NCI-H2171 (cell line): ENCODE data around the gene ATP6V0D1.
"Not testable (repeated sequence)": the region's sequence is repeated elsewhere in the genome, so short reads cannot be mapped to it uniquely, and the experiment has no call there.

Experiments
- DNase-seq: peaks from one replicate; lab custom pipeline; 2025; lab: John Stamatoyannopoulos, UW

ATP6V0D1 gene

GRCh38 chr16:67504031-67505021, 23.4 kb upstream of the ATP6V0D1 start:
- no peak for DNase-seq

DNA sequence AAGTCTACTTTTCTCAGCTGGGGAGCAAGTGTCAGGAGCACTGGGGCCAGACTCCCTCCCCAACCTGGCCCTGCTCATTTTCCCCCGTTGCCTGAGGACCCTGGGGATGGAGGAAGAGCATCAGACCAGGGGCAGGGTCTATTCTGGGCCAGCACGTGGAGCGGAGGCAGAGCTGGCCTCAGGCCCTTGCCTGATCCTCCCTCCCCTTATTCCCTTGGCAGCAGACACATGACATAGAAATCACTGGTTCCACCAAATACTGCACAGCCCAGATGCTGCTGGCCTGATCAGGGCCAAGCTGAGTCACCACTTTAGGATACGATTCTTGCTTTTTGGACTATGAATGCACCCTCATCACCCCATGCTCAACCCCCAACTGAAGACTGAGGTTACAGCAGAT, 18.1 kb upstream of the ATP6V0D1 start:
- DNase-seq, result no peak

- DNase-seq, result no peak
Observed at GRCh38 chr16:67490335-67491096, 9.6 kb upstream of the ATP6V0D1 start.

GRCh38 chr16:67489401-67490083, 8.6 kb upstream of the ATP6V0D1 start:
- no peak for DNase-seq

DNA sequence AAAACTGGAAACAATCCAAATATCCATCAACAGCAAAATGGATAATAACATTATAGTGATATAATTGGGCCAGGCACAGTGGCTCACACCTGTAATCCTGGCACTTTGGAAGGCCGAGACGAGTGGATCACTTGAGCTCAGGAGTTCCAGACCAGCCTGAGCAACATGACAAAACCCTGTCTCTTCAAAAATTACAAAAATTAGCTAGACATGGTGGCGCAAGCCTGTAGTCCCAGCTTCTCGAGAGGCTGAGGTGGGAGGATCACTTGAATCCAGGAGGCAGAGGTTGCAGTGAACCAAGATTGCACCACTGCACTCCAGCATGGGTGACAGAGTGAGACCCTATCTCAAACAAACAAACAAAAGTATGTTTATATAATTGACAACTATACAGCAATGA, 6.6 kb upstream of the ATP6V0D1 start:
- not testable (repeated sequence) for DNase-seq

- DNase-seq, result no peak
Observed at GRCh38 chr16:67486805-67487204, 5.8 kb upstream of the ATP6V0D1 start.

DNA sequence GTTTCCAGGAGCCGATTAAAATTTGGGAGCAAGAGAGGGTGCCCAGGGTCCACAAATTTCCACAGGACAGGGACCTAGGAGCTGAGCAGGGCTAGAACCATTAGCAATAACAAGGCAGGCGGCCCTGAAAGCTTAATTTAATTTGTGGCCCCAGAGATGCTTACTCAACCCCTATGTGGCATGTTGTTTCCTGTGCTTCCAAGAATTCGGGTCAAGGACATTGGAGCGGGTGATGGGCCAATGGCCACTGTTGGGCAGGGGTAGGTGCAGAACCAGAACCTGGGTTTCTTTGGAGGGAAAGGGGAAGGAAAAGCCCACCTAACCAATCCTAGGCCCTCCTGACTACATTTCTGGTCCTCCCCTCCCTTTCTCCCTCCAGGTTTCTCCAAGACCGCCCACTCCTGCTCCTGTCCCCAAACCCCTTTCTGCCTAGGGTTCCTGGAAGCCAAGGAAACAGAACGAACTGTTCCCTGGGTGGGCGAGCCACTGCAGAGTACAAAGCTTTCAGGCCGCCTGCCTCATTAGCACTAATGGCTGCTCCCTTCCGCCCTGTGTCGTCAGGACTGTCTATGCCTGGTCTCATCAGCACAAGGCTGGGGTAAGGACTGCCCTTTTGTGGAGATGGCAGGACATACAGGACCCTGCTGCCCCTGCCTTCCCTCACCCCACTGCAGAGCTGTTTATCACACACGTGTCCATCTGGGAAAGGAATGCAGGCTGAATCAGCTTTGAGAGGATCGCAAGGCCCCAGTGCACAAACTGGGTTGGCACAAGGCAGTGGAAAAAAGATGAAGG, 3.0 kb upstream of the ATP6V0D1 start:
- DNase-seq, result no peak

GRCh38 chr16:67483150-67483549, 2.2 kb upstream of the ATP6V0D1 start, which contains the start of gene AGRP:
TSS of gene AGRP (minus strand) at chr16:67483547. CDS start at chr16:67483398, 149 bp downstream.
- no peak for DNase-seq

DNA sequence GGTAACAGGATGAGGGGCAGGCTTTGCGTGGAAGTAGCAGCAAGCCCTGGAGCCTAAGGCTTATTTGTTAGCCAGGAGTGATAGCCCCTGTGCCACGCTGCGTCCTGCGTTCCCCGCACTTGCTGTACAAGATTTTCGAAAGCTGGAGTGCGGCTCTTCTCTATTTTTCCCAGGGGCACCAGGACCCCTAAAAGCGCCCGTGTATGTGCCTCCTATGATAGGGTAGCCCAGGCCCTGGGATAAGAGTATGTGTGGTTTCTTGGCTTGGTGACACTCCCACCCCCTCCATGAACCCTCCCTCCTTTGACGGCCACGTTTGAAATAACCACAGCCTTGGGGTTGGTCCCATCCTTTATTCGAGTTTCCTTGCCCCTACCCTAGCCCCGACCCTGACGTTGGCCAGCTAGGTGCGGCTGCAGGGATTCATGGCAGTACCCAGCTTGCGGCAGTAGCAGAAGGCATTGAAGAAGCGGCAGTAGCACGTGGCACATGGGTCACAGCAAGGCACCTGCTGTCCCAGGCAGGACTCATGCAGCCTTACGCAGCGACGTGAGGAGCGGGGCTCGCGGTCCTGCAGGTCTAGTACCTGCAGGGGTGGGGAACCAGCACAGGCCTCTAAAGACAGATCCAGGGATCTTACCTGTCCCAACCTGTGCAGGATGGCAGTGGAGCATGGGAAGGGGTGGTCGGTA, 1.4 kb upstream of the ATP6V0D1 start:
- no peak for DNase-seq

- DNase-seq, result peak; percentile 27
Observed at GRCh38 chr16:67481561-67482232, 740 bp upstream of the ATP6V0D1 start.

GRCh38 chr16:67477960-67478554, 2.9 kb downstream of the ATP6V0D1 start:
- DNase-seq, result no peak

DNA sequence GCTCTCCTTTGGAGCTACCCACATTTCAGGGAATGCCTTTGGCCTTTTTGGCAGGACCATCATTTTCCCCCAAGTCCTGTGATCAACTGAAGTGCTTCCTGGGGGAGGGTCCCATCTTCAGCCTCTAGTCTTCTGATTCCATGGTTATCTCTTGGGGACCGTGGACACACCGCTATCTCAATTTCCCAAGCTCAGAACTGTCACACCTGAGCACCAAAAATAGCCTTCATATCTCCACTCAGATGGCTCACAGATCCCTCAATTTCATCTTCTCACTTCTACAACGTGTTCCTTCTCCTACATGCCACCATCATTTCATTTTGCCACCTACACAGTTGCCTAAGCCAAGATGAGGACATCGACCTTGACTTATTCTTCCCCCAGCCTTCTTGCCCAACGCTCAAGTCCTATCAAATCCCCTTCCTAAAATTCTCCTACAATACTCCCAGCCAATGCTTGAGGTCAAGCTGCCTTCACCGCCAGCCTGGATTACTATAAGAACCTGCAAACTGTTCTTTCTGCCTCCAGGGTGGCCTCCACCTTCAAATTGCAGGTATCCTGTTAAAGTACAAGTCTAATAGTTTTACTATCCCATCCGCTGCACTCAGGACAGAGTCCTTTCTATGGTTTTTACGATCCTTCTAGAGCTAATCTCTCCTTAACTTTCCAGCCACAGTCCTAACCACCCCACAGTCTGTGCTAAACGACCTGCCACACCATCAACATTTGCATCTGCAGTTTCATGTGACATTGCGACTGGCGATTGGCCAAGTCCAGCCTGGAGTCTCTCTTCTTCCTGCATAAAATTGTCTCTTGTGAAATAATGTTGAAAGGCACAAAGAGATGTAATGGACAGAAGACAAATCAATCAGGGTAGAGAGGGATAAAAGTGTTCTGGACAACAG, 6.2 kb downstream of the ATP6V0D1 start:
- no peak for DNase-seq

DNA sequence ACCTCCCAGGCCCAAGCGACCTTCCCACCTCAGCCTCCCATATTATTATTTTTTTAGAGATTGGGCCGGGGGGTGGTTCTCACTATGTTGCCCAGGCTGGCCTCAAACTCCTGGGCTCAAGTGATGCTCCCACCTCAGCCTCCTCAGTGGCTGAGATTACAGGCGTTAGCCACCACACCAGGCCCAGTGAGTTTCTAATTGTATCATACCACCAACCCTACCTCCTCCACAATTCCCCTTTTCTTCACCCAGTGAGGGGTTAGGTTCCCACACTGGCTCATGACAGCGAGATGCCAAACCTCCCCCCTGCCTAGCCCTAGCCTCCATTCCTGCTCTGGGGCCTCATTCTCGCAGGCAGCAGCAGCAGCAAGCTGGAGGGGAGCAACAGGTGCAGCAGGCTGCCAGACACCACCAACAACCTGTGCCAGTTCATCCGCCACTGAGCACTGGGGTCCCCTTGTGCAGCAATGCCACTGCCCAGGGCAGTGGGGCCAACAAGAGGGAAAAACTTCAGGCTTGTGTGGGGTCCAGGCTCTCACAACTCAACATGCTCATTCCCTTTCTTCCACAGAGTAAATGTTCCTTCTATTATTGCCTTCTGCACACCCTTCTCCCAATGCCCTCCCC, 9.1 kb downstream of the ATP6V0D1 start:
- no peak for DNase-seq

GRCh38 chr16:67470359-67470758, 10.6 kb downstream of the ATP6V0D1 start:
- no peak for DNase-seq

- no peak for DNase-seq
Observed at GRCh38 chr16:67468731-67469130, 12.2 kb downstream of the ATP6V0D1 start.

DNA sequence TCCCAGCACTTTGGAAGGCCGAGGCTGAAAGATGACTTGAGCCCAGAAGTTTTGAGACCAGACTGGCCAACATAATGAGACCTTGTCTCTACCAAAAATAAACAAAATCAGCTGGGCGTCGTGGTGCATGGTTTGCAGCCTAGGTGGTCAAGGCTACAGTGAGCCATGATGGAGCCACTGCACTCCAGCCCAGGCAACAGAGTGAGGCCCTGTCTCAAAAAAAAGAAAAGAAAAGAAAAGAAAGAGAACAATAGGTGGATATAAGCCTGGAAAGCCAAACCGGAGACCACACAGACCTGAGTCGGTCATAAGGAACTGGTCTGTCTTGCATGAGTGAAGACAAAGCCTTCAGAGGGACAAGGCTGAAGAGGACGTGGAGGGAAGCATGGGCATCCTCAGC, 14.4 kb downstream of the ATP6V0D1 start:
- no peak for DNase-seq

GRCh38 chr16:67464565-67464964, 16.4 kb downstream of the ATP6V0D1 start:
- DNase-seq, result no peak

GRCh38 chr16:67463691-67464090, 17.3 kb downstream of the ATP6V0D1 start:
- DNase-seq, result no peak
